ENCODE measurements around the gene MESP1. TPM values are rescaled to one million over a fixed set of nuclear protein-coding genes. Genes with fewer than 3 reads are reported as not detected.

The MESP1 gene
- total and polyA plus RNA-seq, 2 of the 8 experiments (the other 6 are each of a cell fraction or from before 2014, with no cell fraction given) = 0.15 to 0.23 TPM

GRCh38 chr15:89769366-89769765, 18.3 kb upstream of the MESP1 start:
- H4K5ac ChIP-seq (ENCODE audit: insufficient read length, low read depth, low read length) = no peak overlapping the region
- WGBS, 2 experiments (ENCODE audit: extremely low coverage in 1 of 2, insufficient coverage in 1 of 2, insufficient read length in 1 of 2, insufficient replicate concordance in 2 of 2, low coverage in 1 of 2, low lambda C conversion rate in 2 of 2, missing lambda C conversion rate in 1 of 2) = 93% methylated on average over 3 of the region's 3 CpGs; no CpG with 5 or more reads in 1 of the 2 experiments
- TF ChIP-seq EP300 (IDR thresholded peaks at IDR 0.05; ENCODE audit: borderline replicate concordance in 1 of 2, low read depth in 2 of 2, low read length in 2 of 2) = no peak
- no peak for TF ChIP-seq BACH1 (IDR thresholded peaks at IDR 0.05; ENCODE audit: low read length)
- no peak for TF ChIP-seq ZNF274 (IDR thresholded peaks at IDR 0.05; ENCODE audit: borderline replicate concordance, extremely low read depth, low read length)
- no peak for TF ChIP-seq GABPA (IDR thresholded peaks at IDR 0.05; ENCODE audit: borderline replicate concordance, insufficient read depth, low read length)
- TF ChIP-seq CTCF (IDR thresholded peaks at IDR 0.05; ENCODE audit: control extremely low read depth in 1 of 3, insufficient read depth in 1 of 3, low read depth in 1 of 3, low read length in 3 of 3) = no peak
- TF ChIP-seq E2F6 (IDR thresholded peaks at IDR 0.05) = no peak
- TF ChIP-seq EZH2 (IDR thresholded peaks at IDR 0.05; ENCODE audit: low read depth, low read length, severe bottlenecking) = no peak
- no peak for TF ChIP-seq NANOG (IDR thresholded peaks at IDR 0.05; ENCODE audit: insufficient read depth, low read depth, low read length, poor library complexity, severe bottlenecking)
- no peak for TF ChIP-seq ATF3 (IDR thresholded peaks at IDR 0.05; ENCODE audit: insufficient read depth, low read depth, low read length)
- no peak for TF ChIP-seq SRF (IDR thresholded peaks at IDR 0.05; ENCODE audit: low read depth, low read length)

More at GRCh38 chr15:89769366-89769765, 18.3 kb upstream of the MESP1 start:
- no peak overlapping the region for H3K27ac ChIP-seq (ENCODE audit: low read depth, low read length)
- no peak overlapping the region for H4K91ac ChIP-seq (replicated peaks; ENCODE audit: insufficient read length, low read length)
- H3K9ac ChIP-seq (replicated peaks in 1 of 4; ENCODE audit: extremely low read depth in 1 of 4, low read depth in 3 of 4, low read length in 3 of 4) = no peak overlapping the region
- H3K79me1 ChIP-seq (ENCODE audit: low read depth, low read length) = no peaks in the 10 kb centered on the region
- no peak overlapping the region for H2BK12ac ChIP-seq (ENCODE audit: low read depth, low read length)
- DNase-seq (ENCODE audit: low read depth in 1 of 2, low spot score in 2 of 2) (no peak), FAIRE-seq (no peak)
- no peak overlapping the region for H2BK5ac ChIP-seq (ENCODE audit: low read depth, low read length)
- H3K4me2 ChIP-seq (ENCODE audit: insufficient read depth in 1 of 2, low read depth in 2 of 2, low read length in 2 of 2) = no peak overlapping the region
- no peak overlapping the region for H4K8ac ChIP-seq (ENCODE audit: extremely low read depth, insufficient read depth, low read length)
- H2AFZ ChIP-seq (ENCODE audit: low read length) = no peak overlapping the region
- no peaks in the 10 kb centered on the region; a peak in 1 of 7 replicates for H3K4me1 ChIP-seq (replicated peaks in 1 of 4; ENCODE audit: control insufficient read depth in 3 of 4, insufficient read depth in 4 of 4, low read length in 3 of 4)
- H2BK120ac ChIP-seq (replicated peaks; ENCODE audit: low read depth, low read length) = no peak overlapping the region
- H2BK15ac ChIP-seq (ENCODE audit: low read length) = no peak overlapping the region
- no peak overlapping the region for H2AK5ac ChIP-seq (ENCODE audit: low read depth, low read length)
- H3K14ac ChIP-seq (ENCODE audit: insufficient read length) = no peak overlapping the region
- H3K4me3 ChIP-seq (ENCODE audit: extremely low read depth in 1 of 4, insufficient read depth in 2 of 4, low read depth in 3 of 4, low read length in 4 of 4) = no peak overlapping the region
- no peaks in the 10 kb centered on the region for H3K23me2 ChIP-seq (ENCODE audit: low read depth, low read length)
- H3K18ac ChIP-seq (ENCODE audit: extremely low read depth, low read length) = no peak overlapping the region
- no peak overlapping the region for H2BK20ac ChIP-seq (ENCODE audit: low read length)
- ChIA-PET POLR2A (ENCODE audit: partially characterized antibody) (no interaction called here), CTCF (ENCODE audit: partially characterized antibody) (interaction anchor here (1.6 to 1.8 kb wide), 2 partner anchors 24 to 103 kb away, joined by 3 to 4 read pairs; no protein-coding TSS in a partner anchor)
- H3K27me3 ChIP-seq (replicated peaks in 1 of 4; ENCODE audit: control insufficient read depth in 3 of 4, extremely low read depth in 1 of 4, insufficient read depth in 3 of 4, low read length in 3 of 4) = no peaks in the 10 kb centered on the region
- H3K79me2 ChIP-seq (ENCODE audit: control insufficient read depth in 1 of 2, insufficient read depth in 2 of 2, low read length in 2 of 2) = no peaks in the 10 kb centered on the region
- H3K9me3 ChIP-seq (ENCODE audit: insufficient read depth in 2 of 2, low read depth in 1 of 2, low read length in 1 of 2) = no peaks in the 10 kb centered on the region
- H3K36me3 ChIP-seq (ENCODE audit: control insufficient read depth in 2 of 4, insufficient read depth in 4 of 4, low read length in 3 of 4) = no peaks in the 10 kb centered on the region
- no peaks in the 10 kb centered on the region for H4K20me1 ChIP-seq (replicated peaks in 1 of 2; ENCODE audit: control insufficient read depth in 1 of 2, insufficient read depth in 2 of 2, low read length in 2 of 2)
- no peak overlapping the region for H3K4ac ChIP-seq (replicated peaks; ENCODE audit: insufficient read length, low read depth, low read length)
- H3K56ac ChIP-seq (replicated peaks; ENCODE audit: insufficient read length, low read depth, low read length) = no peak overlapping the region
- no peak overlapping the region for H3K23ac ChIP-seq (ENCODE audit: insufficient read length)
